GM21717 (cell line): Measurements from ENCODE around the gene PEX26.
"Not testable (repeated sequence)": the region's sequence is repeated elsewhere in the genome, so short reads cannot be mapped to it uniquely, and the experiment has no call there.

Experiments
- ATAC-seq: cut with Tn5 transposase; IDR thresholded peaks from one replicate; pipeline ENCODE4 v1.9.1; 2021; ENCODE audit warnings: mild to moderate bottlenecking, moderate library complexity; ENCODE audit not compliant: unreplicated experiment

The PEX26 gene

GRCh38 chr22:18056161-18056666 is 21.6 kb upstream of the PEX26 start:
- no peak for ATAC-seq

GRCh38 chr22:18056807-18057474 is 20.8 kb upstream of the PEX26 start:
- peak; percentile 65 for ATAC-seq

GRCh38 chr22:18057568-18058209 is 20.1 kb upstream of the PEX26 start:
- ATAC-seq: peak; percentile 45

GRCh38 chr22:18058371-18059093 is 19.3 kb upstream of the PEX26 start:
- no peak for ATAC-seq

- no peak for ATAC-seq
Observed at GRCh38 chr22:18059094-18059417, 18.7 kb upstream of the PEX26 start.

- ATAC-seq: no peak
Observed at GRCh38 chr22:18059473-18059872, 18.3 kb upstream of the PEX26 start.

- no peak for ATAC-seq
Observed at GRCh38 chr22:18059991-18060390, 17.8 kb upstream of the PEX26 start.

GRCh38 chr22:18060646-18061620 is 16.9 kb upstream of the PEX26 start:
- ATAC-seq: no peak

GRCh38 chr22:18062421-18062820 is 15.4 kb upstream of the PEX26 start:
- no peak for ATAC-seq

GRCh38 chr22:18063306-18063705 is 14.5 kb upstream of the PEX26 start:
- no peak for ATAC-seq

- not testable (repeated sequence) for ATAC-seq
Observed at GRCh38 chr22:18063715-18064114, 14.1 kb upstream of the PEX26 start.

- ATAC-seq: no peak
Observed at GRCh38 chr22:18064636-18065035, 13.2 kb upstream of the PEX26 start.

GRCh38 chr22:18065256-18065655 is 12.5 kb upstream of the PEX26 start:
- ATAC-seq: no peak

- ATAC-seq: no peak
Observed at GRCh38 chr22:18066181-18066859, 11.5 kb upstream of the PEX26 start.

- no peak for ATAC-seq
Observed at GRCh38 chr22:18067121-18067520, 10.7 kb upstream of the PEX26 start.

- ATAC-seq: no peak
Observed at GRCh38 chr22:18067548-18068341, 10.0 kb upstream of the PEX26 start.

- ATAC-seq: no peak
Observed at GRCh38 chr22:18068381-18068988, 9.3 kb upstream of the PEX26 start.

GRCh38 chr22:18069041-18069440 is 8.7 kb upstream of the PEX26 start:
- no peak for ATAC-seq

- no peak for ATAC-seq
Observed at GRCh38 chr22:18070041-18070440, 7.7 kb upstream of the PEX26 start.
